EH (cell line): ENCODE results near the gene FAM200B.

Experiments used
- DNase-seq: peaks from one replicate; pipeline ENCODE4 v3.0.0-alpha.2; 2015; ENCODE audit warnings: low read depth

Gene FAM200B

DNA sequence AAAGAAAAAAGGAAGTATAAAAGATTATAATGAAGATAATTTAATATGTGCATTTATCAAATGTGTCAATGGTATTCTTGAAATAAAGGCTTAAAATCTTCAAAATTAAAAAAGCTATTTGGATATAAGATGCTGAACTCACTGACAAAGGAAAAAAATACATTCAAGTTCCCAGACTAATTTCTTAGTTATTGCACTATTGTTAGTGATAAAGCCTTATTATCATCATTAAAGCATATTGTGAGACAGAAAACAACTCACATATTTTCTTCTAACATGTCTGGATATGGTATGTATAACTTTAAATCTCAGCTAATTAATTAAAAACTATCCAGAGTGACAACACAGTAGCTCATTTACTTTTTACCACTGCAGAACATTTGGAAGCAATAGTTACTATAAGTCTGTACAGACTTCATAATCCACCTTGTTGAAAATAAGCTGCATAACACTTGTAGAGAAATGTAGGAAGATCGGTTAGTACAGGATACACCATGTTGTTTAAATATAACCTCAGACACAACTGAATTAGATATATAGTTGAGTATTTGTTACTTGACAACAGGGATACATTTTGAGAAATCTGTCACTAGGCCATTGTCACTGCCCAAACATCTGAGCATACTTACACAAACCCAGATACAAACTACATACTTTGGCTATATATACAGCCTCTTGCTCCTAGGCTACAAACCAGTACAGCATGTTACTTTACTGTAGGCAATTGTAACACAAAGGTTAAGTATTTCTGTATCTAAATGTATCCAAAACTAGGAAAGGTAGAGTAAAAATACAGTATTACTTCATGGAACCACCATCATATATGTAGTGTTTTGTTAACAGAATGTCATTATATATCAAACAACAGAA lies 12.8 kb upstream of the FAM200B start:
- no peak for DNase-seq

- no peak for DNase-seq
These were observed 11.1 kb upstream of the FAM200B start for GRCh38 chr4:15670576-15670975.

DNA sequence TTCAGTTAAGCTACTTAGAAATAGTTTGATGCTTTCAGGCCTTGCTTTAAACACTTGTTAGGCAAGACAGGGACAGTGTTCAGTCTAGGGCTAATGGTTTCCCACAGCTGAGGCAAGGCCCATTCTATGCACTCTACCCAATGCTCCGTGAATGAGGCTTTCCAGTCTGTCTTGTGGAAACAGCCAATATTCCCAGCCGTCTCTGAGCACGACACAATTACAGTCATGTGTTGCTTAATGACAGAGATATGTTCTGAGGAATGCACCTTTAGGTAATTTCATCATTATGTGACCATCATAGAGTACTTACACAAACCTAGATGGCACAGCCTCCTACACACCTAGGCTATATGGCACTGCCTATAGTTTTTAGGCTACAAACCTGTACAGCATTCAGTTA lies 9.5 kb upstream of the FAM200B start:
- no peak for DNase-seq

- DNase-seq: no peak
These were observed 8.3 kb upstream of the FAM200B start for GRCh38 chr4:15673337-15673736.

GRCh38 chr4:15674046-15674445 lies 7.6 kb upstream of the FAM200B start:
- no peak for DNase-seq

DNA sequence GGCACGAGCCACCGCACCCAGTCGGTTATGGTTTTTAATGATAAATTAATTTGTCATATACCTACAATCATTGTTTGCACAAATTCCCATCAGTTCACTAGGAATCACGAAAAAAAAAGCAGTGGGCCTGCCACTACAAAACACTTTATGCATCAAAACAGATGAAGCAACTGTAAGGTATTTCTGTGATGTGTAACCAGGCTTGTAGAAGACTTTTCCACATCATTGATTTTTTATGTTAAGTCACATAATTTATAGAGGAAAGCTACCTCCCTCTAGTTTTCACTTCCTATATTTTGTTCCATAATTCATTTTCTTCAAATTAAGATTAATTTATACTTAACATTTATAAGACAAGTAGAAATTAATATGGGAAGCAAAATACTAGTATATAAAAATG lies 6.7 kb upstream of the FAM200B start:
- DNase-seq: no peak

- no peak for DNase-seq
These were observed 6.3 kb upstream of the FAM200B start for GRCh38 chr4:15675356-15675755.

DNA sequence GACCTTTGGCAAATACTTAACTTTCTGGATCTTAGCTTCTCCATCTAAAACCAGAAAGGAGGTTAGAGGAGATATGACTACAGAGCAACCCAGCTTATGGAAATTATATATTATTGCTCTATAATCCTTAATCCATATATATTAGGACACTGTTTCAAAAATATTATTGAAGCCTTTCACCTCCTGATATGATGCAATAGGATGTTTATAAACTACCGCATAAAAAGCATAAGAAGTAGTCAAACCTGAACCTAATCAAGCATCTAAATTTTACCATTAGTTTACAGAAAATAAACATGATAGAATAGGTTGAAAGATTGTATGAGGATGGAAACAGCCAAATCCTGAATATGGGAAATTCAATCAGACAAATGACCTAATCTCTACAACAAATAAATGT lies 5.6 kb upstream of the FAM200B start:
- DNase-seq: no peak

- no peak for DNase-seq
These were observed 4.7 kb upstream of the FAM200B start for GRCh38 chr4:15676899-15677298.

DNA sequence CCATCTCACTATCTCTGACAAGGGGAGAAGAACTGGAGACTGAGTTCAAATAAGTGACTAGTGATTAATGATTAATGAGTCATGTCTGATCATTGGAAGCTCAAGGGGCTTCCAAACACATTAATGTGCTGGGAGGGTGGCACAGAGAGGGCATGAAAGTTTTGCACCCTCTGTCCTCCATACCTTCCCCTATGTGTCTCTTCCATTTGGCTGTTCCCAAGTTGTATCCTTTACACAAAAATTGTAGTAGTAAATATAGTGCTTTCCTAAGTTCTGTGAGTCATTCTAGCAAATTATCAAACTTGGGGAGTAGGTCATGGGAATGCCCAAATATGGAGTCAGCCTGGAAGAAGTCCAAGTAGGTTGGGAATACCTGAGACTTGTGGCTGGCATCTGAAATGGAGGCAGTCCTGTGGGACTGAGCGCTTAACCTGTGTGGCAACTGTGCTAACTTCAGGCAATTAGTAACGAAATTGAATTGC lies 4.1 kb upstream of the FAM200B start:
- DNase-seq: peak; percentile 52

DNA sequence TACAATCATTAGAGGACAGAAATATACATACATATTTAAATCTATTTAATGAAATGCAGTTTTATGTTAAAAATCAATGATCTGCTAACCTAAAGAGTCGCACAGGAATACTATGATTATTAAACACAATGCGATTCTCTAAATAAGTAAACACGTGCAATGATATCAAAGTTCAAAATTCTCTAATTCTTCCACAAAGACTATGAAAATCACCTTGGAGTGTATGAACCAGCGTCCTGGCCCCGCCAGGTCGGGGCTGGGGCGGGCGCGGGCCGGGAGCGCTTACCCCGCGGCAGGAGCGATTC lies 608 bp upstream of the FAM200B start:
- DNase-seq: no peak

- no peak for DNase-seq
These were observed 865 bp downstream of the FAM200B start for GRCh38 chr4:15682242-15683142.

- DNase-seq: no peak
These were observed 1.5 kb downstream of the FAM200B start for GRCh38 chr4:15683143-15683495.

- DNase-seq: no peak
These were observed 2.9 kb downstream of the FAM200B start for GRCh38 chr4:15684498-15684897.

- peak; percentile 11 for DNase-seq
These were observed 6.4 kb downstream of the FAM200B start for GRCh38 chr4:15688051-15688450.

DNA sequence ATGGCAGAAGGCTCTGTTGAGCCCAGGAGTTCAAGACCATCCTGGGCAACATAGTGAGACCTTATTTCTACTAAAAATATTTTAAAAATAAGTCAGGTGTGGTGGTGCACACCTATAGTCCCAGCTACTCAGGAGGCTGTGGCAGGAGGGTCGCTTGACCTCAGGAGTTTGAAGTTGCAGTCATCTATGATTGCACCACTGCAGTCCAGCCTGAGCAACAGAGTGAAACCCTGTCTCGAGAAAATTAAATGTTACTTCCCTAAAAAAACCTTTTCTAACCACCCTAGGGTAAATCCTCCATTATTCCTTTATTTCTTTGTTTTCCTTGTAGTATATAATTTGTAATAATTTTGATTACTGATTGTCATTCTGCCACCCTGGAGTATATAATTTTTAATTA lies 7.9 kb downstream of the FAM200B start:
- peak; percentile 49 for DNase-seq

DNA sequence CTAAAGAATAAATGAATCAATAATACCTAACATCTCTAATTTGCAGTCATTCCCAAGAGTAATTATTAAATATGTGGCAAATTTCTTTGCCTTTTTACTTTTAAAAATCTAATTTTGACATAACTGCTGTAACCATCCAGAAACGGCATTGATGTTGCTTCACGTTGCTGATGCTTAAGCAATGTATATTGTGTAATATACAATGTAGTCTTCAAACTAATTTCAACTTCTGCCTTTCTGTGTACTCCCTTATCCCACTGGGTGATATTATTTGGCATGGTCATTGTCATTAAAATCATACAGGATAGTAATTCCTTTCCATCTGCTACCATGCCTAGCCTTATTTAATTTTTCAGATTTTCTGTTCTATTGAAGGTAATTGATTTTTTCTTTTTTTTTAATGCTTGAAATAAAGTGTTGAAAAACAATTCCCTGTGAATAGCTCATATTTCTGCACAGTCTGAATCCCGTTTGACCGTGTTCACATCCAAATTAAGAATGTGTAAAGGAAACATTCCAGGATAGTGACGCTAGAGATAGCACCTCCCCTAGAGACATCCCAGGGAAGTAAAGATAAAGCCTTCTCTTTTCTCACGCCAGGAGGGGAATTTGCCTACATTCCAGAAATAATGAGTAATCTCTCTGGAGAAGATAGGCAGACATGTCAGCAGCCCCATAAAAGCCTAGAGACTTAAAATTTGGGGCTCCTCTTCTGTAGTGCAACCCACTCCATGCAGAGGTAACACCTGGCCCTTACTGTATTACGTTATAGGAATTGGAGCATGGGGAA lies 8.6 kb downstream of the FAM200B start:
- DNase-seq: peak; percentile 99

DNA sequence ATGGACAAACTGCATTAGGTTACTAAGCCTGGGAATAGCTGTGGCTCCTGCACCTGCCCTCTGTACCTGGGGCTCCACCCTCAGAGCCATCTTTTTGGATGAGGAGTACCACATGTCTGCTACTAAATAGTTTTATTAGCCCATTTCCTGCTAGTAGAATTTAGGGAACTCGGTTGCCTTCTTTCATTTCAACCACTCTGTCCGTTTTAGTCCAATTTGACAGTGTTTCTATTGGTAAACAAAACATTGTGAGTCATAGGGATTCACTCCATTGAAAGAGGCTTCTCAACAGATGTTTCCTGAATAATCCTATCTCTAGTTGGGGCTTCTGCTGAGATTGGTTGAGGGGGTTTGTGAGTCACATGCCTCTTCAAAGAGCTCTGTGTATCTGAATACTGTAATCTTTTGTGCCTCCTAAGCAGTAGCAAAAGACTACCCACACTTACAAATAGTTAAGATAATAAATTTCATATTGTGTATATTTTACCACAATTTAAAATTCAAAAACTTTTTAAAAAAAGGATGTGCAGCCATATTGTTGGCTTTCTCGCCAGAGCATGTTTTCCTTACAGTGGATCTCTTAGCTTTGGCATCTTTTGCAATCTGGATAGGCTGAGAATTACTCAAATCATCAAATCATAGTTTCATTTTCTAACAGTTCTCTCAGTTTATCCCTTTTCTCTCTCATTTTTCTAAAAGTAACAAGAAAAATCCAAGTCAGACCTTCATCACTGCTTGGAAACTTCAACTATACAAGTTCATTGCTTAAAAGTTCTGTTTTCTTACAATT lies 9.9 kb downstream of the FAM200B start:
- peak; percentile 87 for DNase-seq

DNA sequence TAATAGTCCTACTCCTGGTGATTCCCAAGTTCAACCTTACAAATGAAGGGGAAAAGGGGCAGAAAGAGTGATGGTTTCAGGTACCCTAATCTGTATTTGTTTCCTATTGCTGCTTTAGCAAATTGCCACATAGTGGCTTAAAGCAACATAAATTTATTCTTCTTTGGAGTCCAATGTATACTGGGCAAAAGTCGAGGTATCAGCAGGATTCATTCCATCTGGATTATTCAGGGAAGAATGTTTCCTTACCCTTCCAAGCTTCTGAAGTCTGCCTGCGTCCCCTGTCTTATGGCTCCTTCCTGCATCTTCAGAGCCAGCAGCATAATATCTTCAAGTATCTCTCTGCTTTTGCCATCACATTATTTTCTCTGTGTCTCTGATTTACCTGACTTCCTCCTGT lies 11.0 kb downstream of the FAM200B start:
- DNase-seq: peak; percentile 47

DNA sequence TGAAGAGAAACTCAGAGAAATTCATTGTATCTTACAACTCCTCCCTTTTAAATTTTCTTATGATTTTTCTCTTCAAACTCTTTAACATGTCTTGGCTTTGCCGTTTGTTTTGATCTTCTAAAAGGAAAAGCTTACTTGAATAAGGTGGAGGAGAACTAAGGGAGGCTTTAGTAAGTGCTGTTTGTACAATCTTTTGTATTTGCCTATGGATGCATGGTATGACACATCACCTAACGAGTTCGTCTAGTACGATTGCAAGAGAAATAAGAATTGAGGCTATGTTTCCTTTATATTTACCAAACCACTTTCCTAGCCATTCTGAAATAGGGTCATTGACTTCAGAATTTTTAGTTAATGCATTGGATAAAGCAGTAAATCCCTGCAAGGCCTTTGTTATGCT lies 12.8 kb downstream of the FAM200B start:
- DNase-seq: no peak

DNA sequence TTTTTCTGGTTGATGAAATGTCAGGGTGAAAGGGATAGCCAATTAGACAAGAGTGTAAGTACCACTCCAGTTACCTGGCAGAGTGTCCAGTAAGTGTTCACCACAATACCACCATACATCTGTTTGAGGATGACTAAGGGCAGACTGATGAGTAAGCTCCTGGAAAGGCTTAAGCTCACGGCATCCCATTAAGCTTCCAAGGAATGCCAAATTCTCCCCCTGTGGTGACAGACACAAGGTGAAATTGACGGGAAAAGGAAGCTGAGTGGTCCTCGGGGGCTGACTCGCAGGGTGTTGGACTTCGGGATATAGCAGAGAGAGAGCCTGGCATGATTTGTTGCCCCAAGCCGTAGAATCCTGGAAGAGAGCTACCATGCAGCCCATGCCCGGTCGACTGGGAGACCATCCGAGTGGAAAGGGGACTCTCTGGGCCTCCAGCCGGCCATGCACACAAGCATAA lies 13.6 kb downstream of the FAM200B start:
- peak; percentile 96 for DNase-seq

DNA sequence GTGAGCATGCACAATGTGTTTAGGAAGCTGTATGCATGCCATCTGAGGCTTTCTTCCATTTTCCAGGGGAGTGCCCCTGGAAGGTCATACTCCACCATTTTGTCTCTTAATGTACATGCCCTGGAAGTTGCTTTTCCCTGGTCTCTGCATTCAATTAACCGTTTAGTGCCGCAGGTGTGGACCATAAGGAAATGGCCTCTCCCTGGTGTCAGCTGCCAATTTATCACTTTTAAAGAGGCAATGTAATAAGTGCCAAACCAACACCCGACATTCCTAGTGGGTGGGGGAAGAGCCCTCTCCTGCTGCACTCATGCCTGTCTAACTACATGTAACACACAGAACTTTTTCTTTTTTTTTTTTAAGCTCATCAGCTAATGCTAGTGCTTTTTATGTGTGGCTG lies 14.1 kb downstream of the FAM200B start:
- DNase-seq: no peak
